Osteoblast (primary cell): Measurements from ENCODE around the gene TERT. TPM values are rescaled to one million over a fixed set of nuclear protein-coding genes. Genes with fewer than 3 reads are reported as not detected.

Experiments used
- DNase-seq: peaks from one replicate; pipeline ENCODE4 v3.0.0; 2011; ENCODE audit warnings: low spot score, mixed read lengths; ENCODE audit not compliant: insufficient read length; ENCODE audit errors: missing footprints
- H2AFZ ChIP-seq: 2 replicates; pipeline ENCODE4 v1.6.0; 2011; ENCODE audit warnings: mild to moderate bottlenecking, low read length
- H3K27ac ChIP-seq: 2 replicates; pipeline ENCODE4 v1.5.1; 2011; ENCODE audit warnings: mild to moderate bottlenecking, low read depth, low read length, moderate library complexity
- H3K27me3 ChIP-seq: 2 replicates; pipeline ENCODE4 v1.6.0; 2012; ENCODE audit warnings: mild to moderate bottlenecking, control low read depth, inconsistent platforms, low read length, moderate library complexity; ENCODE audit not compliant: insufficient read depth
- H3K36me3 ChIP-seq: 2 replicates; pipeline ENCODE4 v1.5.1; 2011; ENCODE audit warnings: mild to moderate bottlenecking, low read length, control low read depth, moderate library complexity; ENCODE audit not compliant: insufficient read depth
- H3K4me1 ChIP-seq: 2 replicates; pipeline ENCODE4 v1.5.1; 2011; ENCODE audit warnings: mild to moderate bottlenecking, low read length, control low read depth, moderate library complexity; ENCODE audit not compliant: insufficient read depth
- H3K4me2 ChIP-seq: 2 replicates; pipeline ENCODE4 v1.6.0; 2011; ENCODE audit warnings: mild to moderate bottlenecking, low read length; ENCODE audit not compliant: insufficient read depth
- H3K4me3 ChIP-seq: fragments of 200-600 bp; sonication (generic); 3 replicates; pipeline ENCODE4 v1.5.1; 2012; ENCODE audit warnings: mild to moderate bottlenecking, low read length, inconsistent platforms; ENCODE audit not compliant: insufficient read depth
- H3K79me2 ChIP-seq: 2 replicates; pipeline ENCODE4 v1.6.0; 2012; ENCODE audit warnings: mild to moderate bottlenecking, low read length, control low read depth, inconsistent platforms; ENCODE audit not compliant: insufficient read depth
- H3K9me3 ChIP-seq: 2 replicates; pipeline ENCODE4 v1.5.1; 2011; ENCODE audit warnings: low read depth, low read length, control low read depth
- H4K20me1 ChIP-seq: 2 replicates; pipeline ENCODE4 v1.6.0; 2012; ENCODE audit warnings: mild to moderate bottlenecking, low read length, control low read depth; ENCODE audit not compliant: insufficient read depth
- total RNA-seq: library from RNA; depleted of rRNA; stranded (reverse); fragments of >200 nt; gene quantifications from 2 replicates; pipeline ENCODE4 v1.2.3, GENCODE V29; 2012
- TF ChIP-seq, protein P1 (sequence below): IDR thresholded peaks from 2 replicates; pipeline ENCODE4 v1.5.1; 2011; ENCODE audit warnings: mild to moderate bottlenecking, low read depth, low read length, moderate library complexity; ENCODE audit errors: extremely low read depth

Gene TERT
- total RNA-seq, 1 donor = not detected

DNA sequence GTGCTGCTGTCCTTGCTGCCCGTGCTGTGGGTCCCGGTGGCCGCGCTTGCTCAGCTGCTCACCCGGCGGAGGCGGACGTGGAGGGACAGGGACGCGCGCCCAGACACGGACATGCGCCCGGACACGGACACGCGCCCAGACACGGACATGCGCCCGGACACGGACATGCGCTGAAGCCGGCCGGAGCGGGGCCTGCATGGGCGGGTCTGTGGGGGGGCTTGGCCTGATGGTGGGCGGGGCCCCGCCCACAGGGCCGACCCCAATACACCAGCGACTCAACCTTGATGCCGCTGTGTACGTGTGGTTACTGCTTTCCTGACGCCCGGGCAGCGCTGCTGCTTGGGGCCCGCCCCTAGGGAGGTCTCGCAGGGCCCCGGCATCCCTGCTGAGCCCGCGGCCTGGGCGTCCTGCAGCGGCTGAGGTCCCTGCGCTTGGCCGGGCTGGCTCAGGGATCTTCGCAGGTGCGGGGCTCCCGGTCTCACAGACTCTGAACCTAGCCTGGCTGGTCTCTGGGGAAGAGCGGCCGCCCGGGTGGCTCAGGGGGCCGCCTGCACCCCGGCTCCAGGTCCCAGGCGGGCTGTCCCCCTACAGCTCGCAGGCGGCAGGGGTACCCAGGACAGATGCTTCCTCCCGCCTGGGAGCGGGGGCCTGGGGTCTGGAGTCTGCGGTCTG is 48.8 kb downstream of the TERT start:
- Histone ChIP-seq H3K4me1 (no peaks in the 10 kb centered on the region), H3K27me3 (no peaks in the 10 kb centered on the region), H3K27ac (no peak overlapping the region), H3K36me3 (no peaks in the 10 kb centered on the region), H3K4me3 (no peak overlapping the region), H3K4me2 (no peak overlapping the region), H2AFZ (no peak overlapping the region), H3K79me2 (no peaks in the 10 kb centered on the region), H3K9me3 (no peaks in the 10 kb centered on the region), H4K20me1 (no peaks in the 10 kb centered on the region)
- TF ChIP-seq, protein P1, sequence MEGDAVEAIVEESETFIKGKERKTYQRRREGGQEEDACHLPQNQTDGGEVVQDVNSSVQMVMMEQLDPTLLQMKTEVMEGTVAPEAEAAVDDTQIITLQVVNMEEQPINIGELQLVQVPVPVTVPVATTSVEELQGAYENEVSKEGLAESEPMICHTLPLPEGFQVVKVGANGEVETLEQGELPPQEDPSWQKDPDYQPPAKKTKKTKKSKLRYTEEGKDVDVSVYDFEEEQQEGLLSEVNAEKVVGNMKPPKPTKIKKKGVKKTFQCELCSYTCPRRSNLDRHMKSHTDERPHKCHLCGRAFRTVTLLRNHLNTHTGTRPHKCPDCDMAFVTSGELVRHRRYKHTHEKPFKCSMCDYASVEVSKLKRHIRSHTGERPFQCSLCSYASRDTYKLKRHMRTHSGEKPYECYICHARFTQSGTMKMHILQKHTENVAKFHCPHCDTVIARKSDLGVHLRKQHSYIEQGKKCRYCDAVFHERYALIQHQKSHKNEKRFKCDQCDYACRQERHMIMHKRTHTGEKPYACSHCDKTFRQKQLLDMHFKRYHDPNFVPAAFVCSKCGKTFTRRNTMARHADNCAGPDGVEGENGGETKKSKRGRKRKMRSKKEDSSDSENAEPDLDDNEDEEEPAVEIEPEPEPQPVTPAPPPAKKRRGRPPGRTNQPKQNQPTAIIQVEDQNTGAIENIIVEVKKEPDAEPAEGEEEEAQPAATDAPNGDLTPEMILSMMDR = no peak
- no peak for DNase-seq

DNA sequence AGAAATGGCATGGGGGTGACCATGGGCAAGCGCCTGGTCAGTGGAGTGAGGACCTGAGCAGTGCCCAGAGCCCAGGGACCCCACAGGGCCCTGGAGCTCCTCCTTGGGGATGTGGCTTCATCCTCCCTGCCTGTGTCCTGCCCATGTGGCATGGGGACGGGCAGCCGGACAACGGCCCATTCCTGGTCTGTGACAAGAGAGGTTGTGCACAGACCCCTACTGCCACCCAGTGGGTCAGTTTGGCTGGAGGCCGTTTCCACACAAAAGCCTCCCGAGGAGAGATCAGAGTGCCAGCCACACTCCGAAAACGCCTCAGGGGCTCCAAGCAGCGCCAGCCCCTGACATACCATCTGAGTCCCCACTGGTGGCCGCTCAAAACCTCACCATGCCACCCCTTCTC is 49.9 kb downstream of the TERT start:
- H3K27ac ChIP-seq = no peak overlapping the region
- no peaks in the 10 kb centered on the region for H3K79me2 ChIP-seq
- TF ChIP-seq, protein P1 = no peak
- H4K20me1 ChIP-seq = no peaks in the 10 kb centered on the region
- H3K4me2 ChIP-seq = no peak overlapping the region
- no peaks in the 10 kb centered on the region for H3K36me3 ChIP-seq
- DNase-seq = no peak
- no peaks in the 10 kb centered on the region for H3K4me1 ChIP-seq
- no peaks in the 10 kb centered on the region for H3K27me3 ChIP-seq
- H3K9me3 ChIP-seq = no peaks in the 10 kb centered on the region
- no peak overlapping the region for H3K4me3 ChIP-seq
- H2AFZ ChIP-seq = no peak overlapping the region

DNA sequence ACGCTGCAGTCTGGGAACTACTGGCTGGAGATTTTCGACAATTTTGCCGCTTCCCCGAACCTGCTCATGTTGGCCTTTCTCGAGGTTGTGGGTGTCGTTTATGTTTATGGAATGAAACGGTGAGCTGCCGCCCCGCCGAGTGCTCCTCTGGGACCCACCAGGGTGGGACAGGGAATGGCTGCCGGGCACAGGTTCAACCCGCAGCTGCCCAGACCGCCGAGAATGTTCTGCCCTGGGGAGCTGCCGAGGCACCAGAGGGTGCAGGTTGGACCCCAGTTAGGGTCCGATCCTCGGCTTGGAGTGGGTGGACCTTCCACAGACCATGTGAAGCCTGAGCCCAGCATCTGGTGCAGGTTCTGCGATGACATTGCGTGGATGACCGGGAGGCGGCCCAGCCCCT is 50.6 kb downstream of the TERT start:
- Histone ChIP-seq H2AFZ (no peak overlapping the region), H3K36me3 (no peaks in the 10 kb centered on the region), H4K20me1 (no peaks in the 10 kb centered on the region), H3K4me1 (no peaks in the 10 kb centered on the region), H3K4me3 (no peak overlapping the region), H3K9me3 (no peaks in the 10 kb centered on the region), H3K79me2 (no peaks in the 10 kb centered on the region), H3K27me3 (no peaks in the 10 kb centered on the region), H3K27ac (no peak overlapping the region), H3K4me2 (no peak overlapping the region)
- DNase-seq = no peak
- TF ChIP-seq, protein P1 = no peak

DNA sequence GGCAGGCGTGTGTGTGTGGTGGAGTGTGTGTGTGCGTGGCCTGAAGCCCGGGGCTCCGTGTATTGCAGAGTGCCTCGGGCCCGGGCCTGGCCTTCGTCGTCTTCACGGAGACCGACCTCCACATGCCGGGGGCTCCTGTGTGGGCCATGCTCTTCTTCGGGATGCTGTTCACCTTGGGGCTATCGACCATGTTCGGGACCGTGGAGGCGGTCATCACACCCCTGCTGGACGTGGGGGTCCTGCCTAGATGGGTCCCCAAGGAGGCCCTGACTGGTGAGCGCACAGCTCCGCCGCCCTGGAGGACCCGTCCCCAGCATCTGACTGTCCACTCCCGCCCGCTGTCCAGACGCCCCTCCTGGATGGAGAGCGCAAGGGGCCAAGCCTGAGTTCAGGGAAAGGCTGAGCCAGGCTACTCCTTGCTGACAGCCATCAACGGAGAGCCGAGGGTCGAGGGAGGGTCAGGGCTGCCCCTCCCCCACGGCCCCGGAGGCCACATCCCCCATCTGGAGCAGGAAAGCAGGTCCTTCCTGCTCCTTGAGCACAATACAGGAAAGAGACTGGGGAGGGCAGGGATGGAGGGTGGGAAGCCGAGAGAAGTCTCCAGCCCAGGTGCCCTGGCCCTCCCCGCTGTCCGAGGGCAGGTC is 51.3 kb downstream of the TERT start:
- no peaks in the 10 kb centered on the region for H4K20me1 ChIP-seq
- no peak overlapping the region for H2AFZ ChIP-seq
- H3K9me3 ChIP-seq = no peaks in the 10 kb centered on the region
- no peaks in the 10 kb centered on the region for H3K4me1 ChIP-seq
- H3K27ac ChIP-seq = no peak overlapping the region
- no peak overlapping the region for H3K4me3 ChIP-seq
- H3K27me3 ChIP-seq = no peaks in the 10 kb centered on the region
- TF ChIP-seq, protein P1 = no peak
- H3K36me3 ChIP-seq = no peaks in the 10 kb centered on the region
- no peak overlapping the region for H3K4me2 ChIP-seq
- H3K79me2 ChIP-seq = no peaks in the 10 kb centered on the region
- no peak for DNase-seq
